ENCODE results near the gene CHCHD1.
"Not testable (repeated sequence)": the region's sequence is repeated elsewhere in the genome, so short reads cannot be mapped to it uniquely, and the experiment has no call there.

CHCHD1 gene

GRCh38 chr10:73771722-73772280, 10.0 kb upstream of the CHCHD1 start:
- DNase-seq: peak; percentile 20

GRCh38 chr10:73772281-73773151, 9.3 kb upstream of the CHCHD1 start:
- DNase-seq: peak; percentile 50

GRCh38 chr10:73773152-73773879, 8.5 kb upstream of the CHCHD1 start:
- DNase-seq: no peak

GRCh38 chr10:73774637-73775036, 7.2 kb upstream of the CHCHD1 start:
- DNase-seq: no peak

DNA sequence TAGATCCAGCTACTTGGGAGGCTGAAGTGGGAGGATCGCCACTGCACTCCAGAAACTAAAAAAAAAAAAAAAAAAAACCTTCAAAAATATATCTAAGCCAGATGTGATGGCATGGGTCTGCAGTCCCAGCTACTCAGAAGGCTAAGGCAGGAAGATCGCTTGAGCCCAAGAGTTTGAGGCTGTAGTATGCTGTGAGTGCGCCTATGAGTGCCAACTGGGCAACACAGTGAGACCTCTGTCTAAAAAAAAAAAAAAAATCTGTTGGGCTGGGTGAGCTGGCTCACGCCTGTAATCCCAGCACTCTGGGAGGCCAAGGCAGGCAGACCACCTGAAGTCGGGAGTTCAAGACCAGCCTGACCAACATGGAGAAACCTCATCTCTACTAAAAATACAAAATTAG, 2.8 kb upstream of the CHCHD1 start:
- DNase-seq: no peak

- DNase-seq: no peak
Measured at GRCh38 chr10:73779539-73780197, 2.2 kb upstream of the CHCHD1 start.

DNA sequence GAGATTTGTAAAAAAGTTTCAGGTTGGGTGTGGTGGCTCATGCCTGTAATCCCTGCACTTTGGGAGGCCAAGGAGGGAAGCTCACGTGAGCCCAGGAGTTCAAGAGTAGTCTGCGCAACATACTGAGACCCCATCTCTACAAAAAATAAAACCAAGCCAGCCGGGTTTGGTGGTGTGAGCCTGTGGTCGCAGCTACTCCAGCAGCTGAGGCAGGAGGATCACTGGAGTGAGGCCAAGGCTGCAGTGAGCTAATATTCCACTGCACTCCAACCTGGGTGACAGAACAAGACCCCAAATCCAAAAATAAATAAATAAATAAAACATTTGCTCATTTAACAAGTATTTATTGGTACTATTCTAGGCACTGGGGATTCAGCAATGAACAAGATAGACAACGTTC, 1.5 kb upstream of the CHCHD1 start:
- no peak for DNase-seq

DNA sequence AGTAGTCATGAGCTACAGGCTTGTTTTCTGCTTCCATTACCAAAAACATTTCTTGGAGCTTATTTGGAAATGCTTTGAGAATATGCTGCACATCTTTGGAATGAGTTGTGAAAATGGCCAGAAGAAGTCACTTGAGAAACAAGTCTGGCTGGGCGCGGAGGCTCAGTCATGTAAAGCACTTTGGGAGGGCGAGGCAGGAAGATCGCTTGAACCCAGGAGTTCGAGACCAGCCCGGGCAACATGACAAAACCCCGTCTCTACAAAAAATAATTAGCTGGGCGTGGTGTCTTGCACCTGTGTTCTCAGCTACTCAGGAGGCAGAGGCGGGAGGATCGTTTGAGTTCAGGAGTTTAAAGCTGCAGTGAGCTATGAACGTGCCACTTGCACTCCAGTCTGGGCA, 882 bp upstream of the CHCHD1 start:
- no peak for DNase-seq

- DNase-seq: no peak
Measured at GRCh38 chr10:73781548-73781878, 335 bp upstream of the CHCHD1 start.

GRCh38 chr10:73782749-73783085, 869 bp downstream of the CHCHD1 start:
- no peak for DNase-seq

- DNase-seq: peak; percentile 88
Measured at GRCh38 chr10:73785211-73785720, 3.4 kb downstream of the CHCHD1 start, which contains the start of gene ZSWIM8. Gene ZSWIM8 (plus strand): TSS chr10:73785606. CDS start chr10:73785879, 273 bp downstream.

GRCh38 chr10:73785721-73786511, 4.1 kb downstream of the CHCHD1 start:
- no peak for DNase-seq

- DNase-seq: no peak
Measured at GRCh38 chr10:73786512-73786885, 4.7 kb downstream of the CHCHD1 start.

GRCh38 chr10:73787031-73787800, 5.4 kb downstream of the CHCHD1 start:
- not testable (repeated sequence) for DNase-seq

- no peak for DNase-seq
Measured at GRCh38 chr10:73788864-73789658, 7.2 kb downstream of the CHCHD1 start.

GRCh38 chr10:73789659-73790055, 7.8 kb downstream of the CHCHD1 start:
- DNase-seq: no peak

GRCh38 chr10:73790886-73791625, 9.2 kb downstream of the CHCHD1 start:
- DNase-seq: no peak

DNA sequence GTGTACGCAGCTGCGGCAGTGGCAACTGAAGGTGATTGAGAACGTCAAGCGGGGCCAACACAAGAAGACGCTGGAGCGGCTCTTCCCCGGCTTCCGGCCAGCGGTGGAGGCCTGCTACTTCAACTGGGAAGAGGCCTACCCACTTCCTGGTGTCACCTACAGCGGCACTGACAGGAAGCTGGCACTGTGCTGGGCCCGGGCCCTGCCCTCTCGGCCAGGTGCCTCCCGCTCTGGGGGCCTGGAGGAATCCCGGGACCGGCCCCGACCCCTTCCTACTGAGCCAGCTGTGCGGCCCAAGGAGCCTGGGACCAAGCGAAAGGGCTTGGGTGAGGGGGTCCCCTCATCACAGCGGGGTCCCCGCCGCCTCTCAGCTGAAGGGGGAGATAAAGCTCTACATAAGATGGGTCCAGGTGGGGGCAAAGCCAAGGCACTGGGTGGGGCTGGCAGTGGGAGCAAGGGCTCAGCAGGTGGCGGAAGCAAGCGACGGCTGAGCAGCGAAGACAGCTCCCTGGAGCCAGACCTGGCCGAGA, 10.1 kb downstream of the CHCHD1 start:
- DNase-seq: no peak

DNA sequence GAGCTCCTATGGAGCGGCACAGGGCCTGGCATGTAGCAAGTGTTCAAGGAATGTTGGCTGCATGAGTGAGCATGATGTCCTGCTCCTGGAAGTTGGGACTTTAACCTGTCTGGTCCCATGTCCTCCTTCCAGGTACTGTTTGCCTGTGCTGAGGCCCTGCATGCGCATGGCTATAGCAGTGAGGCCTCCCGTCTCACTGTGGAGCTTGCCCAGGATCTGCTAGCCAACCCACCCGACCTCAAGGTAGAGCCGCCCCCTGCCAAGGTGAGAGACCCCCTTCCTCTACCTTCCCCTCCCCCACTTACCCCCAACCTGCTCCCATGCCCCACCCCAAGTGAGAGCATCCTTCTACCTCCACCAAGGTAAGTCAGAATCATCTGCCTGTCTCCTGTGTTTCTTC, 11.6 kb downstream of the CHCHD1 start:
- DNase-seq: no peak

GRCh38 chr10:73795491-73795890, 13.6 kb downstream of the CHCHD1 start:
- not testable (repeated sequence) for DNase-seq
